ENCODE data around the gene PDPK1.
A peak's percentile ranks its signal among the peaks of the same experiment; 100 is the strongest.
"Not testable (repeated sequence)": the region's sequence is repeated elsewhere in the genome, so short reads cannot be mapped to it uniquely, and the experiment has no call there.

Gene PDPK1

DNA sequence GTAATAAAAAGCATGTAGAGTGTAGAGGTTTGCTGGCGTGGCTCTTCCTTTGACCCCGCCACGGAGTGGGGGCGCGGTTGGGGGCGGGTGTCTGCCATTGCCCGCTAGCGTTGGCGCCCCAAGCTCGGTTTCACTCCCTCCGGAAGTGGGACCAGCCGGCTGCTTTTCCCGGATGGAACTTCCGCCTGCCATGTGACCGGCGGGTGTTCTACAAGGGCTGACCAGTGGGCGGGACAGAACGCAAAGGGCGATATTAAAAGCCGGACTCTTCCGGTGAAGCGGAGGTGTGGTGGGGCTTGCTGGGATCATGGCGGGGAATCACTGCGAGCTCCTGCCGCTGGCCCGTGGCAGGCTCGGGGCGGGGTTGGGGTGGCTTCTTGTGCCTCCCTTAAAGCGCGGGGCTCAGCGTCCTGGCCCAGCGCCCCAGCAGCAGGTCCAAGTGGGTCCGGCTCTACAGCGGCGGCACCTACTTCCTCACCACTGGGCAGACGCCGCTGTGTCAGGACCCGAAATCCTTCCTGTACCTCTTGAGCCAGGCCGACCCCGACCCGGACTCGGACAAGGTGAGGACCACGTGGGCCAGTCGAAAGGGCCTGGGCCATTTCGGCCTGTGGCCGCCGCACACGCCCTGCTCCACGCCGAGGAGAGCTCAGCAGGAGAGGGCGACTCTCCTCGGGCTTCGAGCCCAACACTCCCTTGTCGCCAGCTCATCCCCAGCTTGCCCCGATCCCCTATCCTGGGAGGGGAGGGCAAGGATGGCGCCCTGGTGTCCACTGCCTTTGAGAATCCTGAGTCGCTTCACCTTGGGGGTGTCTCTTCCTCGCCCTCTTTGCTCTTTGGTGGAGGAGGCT lies 65.6 kb downstream of the PDPK1 start:
- Histone ChIP-seq H3K79me2 (ENCODE audit: control insufficient read depth, low read length) (peaks cover 25% of the 10 kb centered on the region), H3K27ac (ENCODE audit: low read depth, low read length) (peak overlapping the region; percentile 9; the same call in 1 of the 2 replicates), H3K4me1 (ENCODE audit: control insufficient read depth, low read length) (peaks cover 17% of the 10 kb centered on the region), H3K9me2 (replicated peaks; ENCODE audit: control insufficient read depth, low read length) (no peaks in the 10 kb centered on the region), H4K20me1 (ENCODE audit: control insufficient read depth, insufficient read depth, low read depth, low read length) (peaks cover 8% of the 10 kb centered on the region; the same call in 1 of the 2 replicates), H3K27me3 (ENCODE audit: control insufficient read depth, low read length) (no peaks in the 10 kb centered on the region), H3K9me3 (ENCODE audit: control insufficient read depth, insufficient read depth, low read length) (no peaks in the 10 kb centered on the region), H3F3A (ENCODE audit: control insufficient read depth, insufficient read depth) (peaks cover 8% of the 10 kb centered on the region), H3K4me2 (ENCODE audit: low read length) (peak overlapping the region; percentile 87), H3K4me3 (ENCODE audit: low read length) (peak overlapping the region; percentile 97), H3K36me3 (ENCODE audit: control insufficient read depth, low read length) (peaks cover 4% of the 10 kb centered on the region; the same call in 1 of the 2 replicates)
- TF ChIP-seq, protein P1, sequence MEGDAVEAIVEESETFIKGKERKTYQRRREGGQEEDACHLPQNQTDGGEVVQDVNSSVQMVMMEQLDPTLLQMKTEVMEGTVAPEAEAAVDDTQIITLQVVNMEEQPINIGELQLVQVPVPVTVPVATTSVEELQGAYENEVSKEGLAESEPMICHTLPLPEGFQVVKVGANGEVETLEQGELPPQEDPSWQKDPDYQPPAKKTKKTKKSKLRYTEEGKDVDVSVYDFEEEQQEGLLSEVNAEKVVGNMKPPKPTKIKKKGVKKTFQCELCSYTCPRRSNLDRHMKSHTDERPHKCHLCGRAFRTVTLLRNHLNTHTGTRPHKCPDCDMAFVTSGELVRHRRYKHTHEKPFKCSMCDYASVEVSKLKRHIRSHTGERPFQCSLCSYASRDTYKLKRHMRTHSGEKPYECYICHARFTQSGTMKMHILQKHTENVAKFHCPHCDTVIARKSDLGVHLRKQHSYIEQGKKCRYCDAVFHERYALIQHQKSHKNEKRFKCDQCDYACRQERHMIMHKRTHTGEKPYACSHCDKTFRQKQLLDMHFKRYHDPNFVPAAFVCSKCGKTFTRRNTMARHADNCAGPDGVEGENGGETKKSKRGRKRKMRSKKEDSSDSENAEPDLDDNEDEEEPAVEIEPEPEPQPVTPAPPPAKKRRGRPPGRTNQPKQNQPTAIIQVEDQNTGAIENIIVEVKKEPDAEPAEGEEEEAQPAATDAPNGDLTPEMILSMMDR (IDR thresholded peaks at IDR 0.05; ENCODE audit: low read depth, low read length, poor library complexity, severe bottlenecking): no peak
- TF ChIP-seq EZH2phosphoT487 (IDR thresholded peaks at IDR 0.05; ENCODE audit: borderline replicate concordance, low read length): no peak

DNA sequence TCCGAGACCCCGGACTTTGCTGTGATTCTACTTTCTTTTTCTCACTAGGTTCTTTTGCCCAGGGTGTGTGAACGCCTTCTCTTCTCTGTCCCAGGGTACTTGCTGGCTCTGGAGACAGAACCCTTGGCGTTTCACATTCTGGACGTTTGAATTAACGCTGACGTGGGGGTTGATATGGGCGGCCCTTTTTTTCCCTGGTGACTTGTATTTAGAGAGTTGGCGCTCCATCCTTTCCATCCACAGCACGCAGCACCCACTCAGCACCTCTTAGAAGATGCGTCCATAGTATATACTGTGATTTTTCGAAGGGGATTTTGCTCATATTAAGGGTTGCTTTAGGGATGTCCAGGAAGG lies 66.2 kb downstream of the PDPK1 start:
- Histone ChIP-seq H3K4me3 (ENCODE audit: low read length) (peak overlapping the region; percentile 97), H3K4me1 (ENCODE audit: control insufficient read depth, low read length) (peaks cover 17% of the 10 kb centered on the region), H3K79me2 (ENCODE audit: control insufficient read depth, low read length) (peaks cover 25% of the 10 kb centered on the region)

DNA sequence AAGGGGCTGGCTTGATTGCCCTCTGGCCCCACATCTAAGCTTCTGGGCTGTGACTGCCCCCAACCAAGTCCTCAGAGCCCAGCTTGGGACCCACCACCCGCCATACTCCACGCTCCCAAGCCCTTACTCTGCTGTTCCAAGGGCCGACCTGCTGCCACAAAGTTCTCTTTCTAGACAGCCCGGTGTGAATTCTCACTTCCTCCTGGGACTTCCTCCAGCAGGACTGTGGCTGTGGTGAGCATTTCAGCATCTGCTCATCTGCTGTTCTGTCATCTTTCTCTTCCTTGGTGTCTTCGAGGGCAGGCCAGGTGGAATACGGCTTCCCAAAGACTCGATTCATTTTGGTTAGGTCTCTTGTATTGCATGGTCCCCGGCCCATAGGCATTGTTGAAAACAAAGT lies 69.0 kb downstream of the PDPK1 start:
- H3K9me3 ChIP-seq (ENCODE audit: control insufficient read depth, insufficient read depth, low read length); H3F3A ChIP-seq (ENCODE audit: control insufficient read depth, insufficient read depth); H3K27me3 ChIP-seq (ENCODE audit: control insufficient read depth, low read length); H3K4me3 ChIP-seq (ENCODE audit: low read length); H3K27ac ChIP-seq (ENCODE audit: low read depth, low read length); H4K20me1 ChIP-seq (ENCODE audit: control insufficient read depth, insufficient read depth, low read depth, low read length); H3K4me2 ChIP-seq (ENCODE audit: low read length); H3K9me2 ChIP-seq (replicated peaks; ENCODE audit: control insufficient read depth, low read length): not testable (repeated sequence)
- peaks cover 19% of the 10 kb centered on the region for H3K36me3 ChIP-seq (ENCODE audit: control insufficient read depth, low read length)
- H3K4me1 ChIP-seq (ENCODE audit: control insufficient read depth, low read length): peaks cover 17% of the 10 kb centered on the region
- H3K79me2 ChIP-seq (ENCODE audit: control insufficient read depth, low read length): peaks cover 33% of the 10 kb centered on the region

More for the DNA sequence above, 66.2 kb downstream of the PDPK1 start:
- not testable (repeated sequence) for H3K9me3 ChIP-seq (ENCODE audit: control insufficient read depth, insufficient read depth, low read length); H3K27ac ChIP-seq (ENCODE audit: low read depth, low read length); H4K20me1 ChIP-seq (ENCODE audit: control insufficient read depth, insufficient read depth, low read depth, low read length); H3K36me3 ChIP-seq (ENCODE audit: control insufficient read depth, low read length); H3F3A ChIP-seq (ENCODE audit: control insufficient read depth, insufficient read depth); H3K27me3 ChIP-seq (ENCODE audit: control insufficient read depth, low read length); H3K9me2 ChIP-seq (replicated peaks; ENCODE audit: control insufficient read depth, low read length)
- H3K4me2 ChIP-seq (ENCODE audit: low read length): peak overlapping the region; percentile 87

DNA sequence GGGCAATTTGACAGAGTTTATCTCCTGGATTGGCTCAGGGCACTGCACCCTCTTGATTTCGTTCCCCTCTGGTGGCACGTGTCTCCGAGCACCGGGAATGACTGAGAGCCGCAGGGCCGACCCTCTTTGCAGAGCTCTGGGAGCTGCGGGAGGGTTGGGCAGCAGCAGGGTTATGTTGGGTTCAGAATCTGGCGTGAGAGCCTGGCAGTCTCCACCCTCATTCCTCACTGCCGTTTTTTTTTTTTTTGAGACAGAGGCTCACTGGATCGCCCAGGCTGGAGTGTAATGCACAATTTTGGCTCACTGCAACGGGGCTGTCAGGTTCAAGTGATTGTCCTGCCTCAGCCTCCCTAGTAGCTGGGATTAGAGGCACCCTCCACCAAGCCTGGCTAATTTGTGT lies 71.5 kb downstream of the PDPK1 start:
- H3K9me2 ChIP-seq (replicated peaks; ENCODE audit: control insufficient read depth, low read length); H3K4me3 ChIP-seq (ENCODE audit: low read length); H3K4me2 ChIP-seq (ENCODE audit: low read length); H3F3A ChIP-seq (ENCODE audit: control insufficient read depth, insufficient read depth); H3K27ac ChIP-seq (ENCODE audit: low read depth, low read length); H3K27me3 ChIP-seq (ENCODE audit: control insufficient read depth, low read length); H3K9me3 ChIP-seq (ENCODE audit: control insufficient read depth, insufficient read depth, low read length); H4K20me1 ChIP-seq (ENCODE audit: control insufficient read depth, insufficient read depth, low read depth, low read length): not testable (repeated sequence)
- peaks cover 23% of the 10 kb centered on the region for H3K79me2 ChIP-seq (ENCODE audit: control insufficient read depth, low read length)
- peaks cover 17% of the 10 kb centered on the region for H3K4me1 ChIP-seq (ENCODE audit: control insufficient read depth, low read length)
- peaks cover 15% of the 10 kb centered on the region for H3K36me3 ChIP-seq (ENCODE audit: control insufficient read depth, low read length)
